Sigmoid colon (tissue), 4 donors: Measurements from ENCODE around the gene DACH1.

ENCODE experiments used
- EP300 ChIP-seq, 4 donors: sonication (generic); formaldehyde crosslinking; IDR thresholded peaks; one replicate each; pipeline ENCODE4 v1.6.1; 2017; ENCODE audit warnings: antibody characterized with exemption in 4 of 4
- POLR2A ChIP-seq, 2 donors: fragments of 450-650 bp; IDR thresholded peaks; one replicate each; pipeline ENCODE4 v1.6.1; 2016; ENCODE audit warnings: antibody characterized with exemption in 2 of 2, mild to moderate bottlenecking in 2 of 2, moderate library complexity in 2 of 2
- POLR2AphosphoS5 ChIP-seq, 4 donors: sonication (generic); formaldehyde crosslinking; IDR thresholded peaks; one replicate each; pipeline ENCODE4 v1.6.1; 2017; ENCODE audit warnings: antibody characterized with exemption in 4 of 4
- TF ChIP-seq, protein P1 (sequence below), 4 experiments: fragments of 450-650 bp in 3 of 4; fragments of 200-600 bp in 1 of 4; IDR thresholded peaks; one replicate each; pipeline ENCODE4 v1.5.1; 2016 to 2019; ENCODE audit warnings: antibody characterized with exemption in 4 of 4, mild to moderate bottlenecking in 3 of 4, moderate library complexity in 2 of 4

DNA sequence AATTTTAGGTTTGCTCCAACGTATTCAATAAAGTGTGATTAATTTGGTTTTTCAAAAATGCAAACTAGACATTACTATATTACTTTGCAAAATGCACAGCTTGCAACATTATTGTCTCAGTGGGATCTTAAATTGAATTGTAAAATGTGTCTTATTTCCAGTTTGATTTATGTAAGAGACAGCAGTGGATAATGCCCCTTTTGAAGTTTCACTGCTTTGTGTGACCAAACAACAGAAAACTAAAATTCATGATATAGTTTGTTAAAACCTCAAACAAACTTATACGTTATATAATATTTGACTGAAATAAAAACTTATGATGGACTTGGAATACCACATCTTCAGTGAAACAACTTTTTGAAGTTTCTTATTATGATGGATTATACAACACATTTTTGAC lies 279.8 kb downstream of the DACH1 start:
- TF ChIP-seq, protein P1, sequence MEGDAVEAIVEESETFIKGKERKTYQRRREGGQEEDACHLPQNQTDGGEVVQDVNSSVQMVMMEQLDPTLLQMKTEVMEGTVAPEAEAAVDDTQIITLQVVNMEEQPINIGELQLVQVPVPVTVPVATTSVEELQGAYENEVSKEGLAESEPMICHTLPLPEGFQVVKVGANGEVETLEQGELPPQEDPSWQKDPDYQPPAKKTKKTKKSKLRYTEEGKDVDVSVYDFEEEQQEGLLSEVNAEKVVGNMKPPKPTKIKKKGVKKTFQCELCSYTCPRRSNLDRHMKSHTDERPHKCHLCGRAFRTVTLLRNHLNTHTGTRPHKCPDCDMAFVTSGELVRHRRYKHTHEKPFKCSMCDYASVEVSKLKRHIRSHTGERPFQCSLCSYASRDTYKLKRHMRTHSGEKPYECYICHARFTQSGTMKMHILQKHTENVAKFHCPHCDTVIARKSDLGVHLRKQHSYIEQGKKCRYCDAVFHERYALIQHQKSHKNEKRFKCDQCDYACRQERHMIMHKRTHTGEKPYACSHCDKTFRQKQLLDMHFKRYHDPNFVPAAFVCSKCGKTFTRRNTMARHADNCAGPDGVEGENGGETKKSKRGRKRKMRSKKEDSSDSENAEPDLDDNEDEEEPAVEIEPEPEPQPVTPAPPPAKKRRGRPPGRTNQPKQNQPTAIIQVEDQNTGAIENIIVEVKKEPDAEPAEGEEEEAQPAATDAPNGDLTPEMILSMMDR (IDR thresholded peaks at IDR 0.05) = no peak
- TF ChIP-seq POLR2AphosphoS5 (IDR thresholded peaks at IDR 0.05) (no peak), POLR2A (IDR thresholded peaks at IDR 0.05) (no peak), EP300 (IDR thresholded peaks at IDR 0.05) (no peak)
